WTC11 (cell line): ENCODE data around the gene ISG20. TPM values are rescaled to one million over a fixed set of nuclear protein-coding genes. Genes with fewer than 3 reads are reported as not detected.
A peak's percentile ranks its signal among the peaks of the same experiment; 100 is the strongest.

Experiments
- ATAC-seq: fragments of 200-7000 bp; cut with Tn5 transposase; 2 replicates; pipeline ENCODE4 v1.10.0; 2021; ENCODE audit warnings: mild to moderate bottlenecking, moderate library complexity
- CTCF ChIA-PET: fragments of 300-600 bp; sonication (Branson Sonifier 250); formaldehyde crosslinking; loops from one replicate; lab custom pipeline; 2021; ENCODE audit warnings: antibody characterized with exemption; lab: Charles Lee
- POLR2A ChIA-PET: fragments of 350-600 bp; sonication (Branson Sonifier 250); formaldehyde crosslinking; loops from one replicate; lab custom pipeline; 2021; ENCODE audit warnings: antibody characterized with exemption; lab: Charles Lee
- DNase-seq: peaks from one replicate; pipeline ENCODE4 v3.0.0; 2021; ENCODE audit warnings: low spot score
- H3K27ac Mint-ChIP-seq: 2 replicates; pipeline ENCODE4 v1.8.0; 2021; ENCODE audit warnings: mixed read lengths
- H3K27me3 Mint-ChIP-seq: 2 replicates; pipeline ENCODE4 v1.8.0; 2021; ENCODE audit warnings: low read depth, mild to moderate bottlenecking, moderate library complexity, mixed read lengths
- H3K36me3 Mint-ChIP-seq: 2 replicates; pipeline ENCODE4 v1.8.0; 2021; ENCODE audit warnings: mixed read lengths
- H3K4me1 Mint-ChIP-seq: 2 replicates; pipeline ENCODE4 v1.8.0; 2022; ENCODE audit warnings: mixed read lengths
- H3K4me3 Mint-ChIP-seq: 2 replicates; pipeline ENCODE4 v1.8.0; 2021; ENCODE audit warnings: mild to moderate bottlenecking, moderate library complexity, mixed read lengths
- H3K9me3 Mint-ChIP-seq: 2 replicates; pipeline ENCODE4 v1.8.0; 2021; ENCODE audit warnings: mixed read lengths
- AFF4 ChIP-seq: sonication (generic); formaldehyde crosslinking; IDR thresholded peaks from 2 replicates; pipeline ENCODE4 v1.8.1; 2023; ENCODE audit warnings: mild to moderate bottlenecking, missing genetic modification reagents, borderline replicate concordance
- CBFB ChIP-seq: sonication (generic); formaldehyde crosslinking; IDR thresholded peaks from 2 replicates; pipeline ENCODE4 v1.8.1; 2022; ENCODE audit warnings: mild to moderate bottlenecking, low read depth, missing genetic modification reagents
- FOXK1 ChIP-seq: sonication (generic); formaldehyde crosslinking; IDR thresholded peaks from 2 replicates; pipeline ENCODE4 v1.8.0; 2022; ENCODE audit warnings: mild to moderate bottlenecking, moderate library complexity, missing genetic modification reagents
- FOXP4 ChIP-seq: sonication (generic); formaldehyde crosslinking; IDR thresholded peaks from 2 replicates; pipeline ENCODE4 v1.8.0; 2022; ENCODE audit warnings: mild to moderate bottlenecking, missing genetic modification reagents
- GTF2I ChIP-seq: fragments of 250-450 bp; sonication (Bioruptor Pico); conservative IDR thresholded peaks from 2 replicates; pipeline ENCODE4 v1.4.0; 2021; ENCODE audit warnings: mild to moderate bottlenecking
- MYBL2 ChIP-seq: sonication (generic); formaldehyde crosslinking; IDR thresholded peaks from 2 replicates; pipeline ENCODE4 v1.8.1; 2023; ENCODE audit warnings: mild to moderate bottlenecking, moderate library complexity, missing genetic modification reagents
- NFE2L1 ChIP-seq: sonication (generic); formaldehyde crosslinking; IDR thresholded peaks from 2 replicates; pipeline ENCODE4 v1.8.1; 2023; ENCODE audit warnings: missing genetic modification reagents
- PRDM15 ChIP-seq: sonication (generic); formaldehyde crosslinking; IDR thresholded peaks from 2 replicates; pipeline ENCODE4 v1.8.0; 2022; ENCODE audit warnings: missing genetic modification reagents
- PRRX2 ChIP-seq: fragments of 250-450 bp; sonication (Bioruptor Pico); IDR thresholded peaks from 2 replicates; pipeline ENCODE4 v1.8.0; 2021; ENCODE audit warnings: mild to moderate bottlenecking
- SOX15 ChIP-seq: fragments of 250-450 bp; sonication (Bioruptor Pico); IDR thresholded peaks from 2 replicates; pipeline ENCODE4 v1.9.0; 2021; ENCODE audit warnings: mild to moderate bottlenecking
- TEAD1 ChIP-seq: sonication (generic); formaldehyde crosslinking; IDR thresholded peaks from 2 replicates; pipeline ENCODE4 v1.8.0; 2022; ENCODE audit warnings: mild to moderate bottlenecking, missing genetic modification reagents
- TEAD4 ChIP-seq: sonication (generic); formaldehyde crosslinking; IDR thresholded peaks from 2 replicates; pipeline ENCODE4 v1.8.0; 2022; ENCODE audit warnings: mild to moderate bottlenecking, missing genetic modification reagents
- TP53 ChIP-seq: sonication (generic); formaldehyde crosslinking; IDR thresholded peaks from 2 replicates; pipeline ENCODE4 v1.8.1; 2023; ENCODE audit warnings: mild to moderate bottlenecking, missing genetic modification reagents
- ZBTB43 ChIP-seq: sonication (generic); formaldehyde crosslinking; IDR thresholded peaks from 2 replicates; pipeline ENCODE4 v1.8.1; 2023; ENCODE audit warnings: mild to moderate bottlenecking, missing genetic modification reagents
- ZMAT4 ChIP-seq: fragments of 250-450 bp; sonication (Bioruptor Pico); IDR thresholded peaks from 2 replicates; pipeline ENCODE4 v1.9.0; 2021; ENCODE audit warnings: mild to moderate bottlenecking
- ZNF121 ChIP-seq: sonication (generic); formaldehyde crosslinking; IDR thresholded peaks from 2 replicates; pipeline ENCODE4 v1.8.0; 2023; ENCODE audit warnings: missing genetic modification reagents
- ZNF416 ChIP-seq: fragments of 250-450 bp; sonication (Bioruptor Pico); IDR thresholded peaks from 2 replicates; pipeline ENCODE4 v1.9.0; 2021; ENCODE audit warnings: mild to moderate bottlenecking, inconsistent platforms
- ZNF671 ChIP-seq: fragments of 250-450 bp; sonication (Bioruptor Pico); IDR thresholded peaks from 2 replicates; pipeline ENCODE4 v1.8.0; 2021; ENCODE audit warnings: mild to moderate bottlenecking
- total RNA-seq: library from RNA; stranded (reverse); gene quantifications from 3 replicates; pipeline ENCODE4 v1.2.3, GENCODE V29; 2021

The ISG20 gene
- total RNA-seq, 1 experiment from 2014 or later: 5.6 TPM

- Mint-ChIP-seq H3K4me1 (peaks cover 89% of the 10 kb centered on the region), H3K27me3 (peaks cover 79% of the 10 kb centered on the region), H3K36me3 (no peaks in the 10 kb centered on the region), H3K9me3 (no peaks in the 10 kb centered on the region), H3K27ac (no peak overlapping the region), H3K4me3 (peak overlapping the region; percentile 19; the same call in 1 of the 2 replicates)
- TF ChIP-seq ZNF121 (CRISPR knock-in tag) (peak; percentile 85), TEAD4 (no peak), ZMAT4 (no peak), SOX15 (CRISPR knock-in tag) (no peak), TEAD1 (0 out of 2 replicates have a peak, but pooled peaks have one; percentile 43)
- peak; percentile 47 for ATAC-seq
- POLR2A ChIA-PET: no interaction called here
- DNase-seq: no peak
- CTCF ChIA-PET: interaction anchor here (0.6 to 1.4 kb wide), 8 partner anchors 14 to 334 kb away, joined by 3 to 6 read pairs (median 3); partner anchors contain the start of genes MRPL46 and MRPS11
These were observed 28.1 kb upstream of the ISG20 start for GRCh38 chr15:88610701-88611231.

GRCh38 chr15:88612186-88612796 is 26.5 kb upstream of the ISG20 start:
- Mint-ChIP-seq H3K4me3 (peak overlapping the region; percentile 36), H3K27me3 (peaks cover 64% of the 10 kb centered on the region), H3K36me3 (no peaks in the 10 kb centered on the region), H3K4me1 (peaks cover 80% of the 10 kb centered on the region), H3K9me3 (no peaks in the 10 kb centered on the region), H3K27ac (peak overlapping the region; percentile 89)
- TF ChIP-seq PRRX2 (CRISPR knock-in tag): no peak
- no peak for TF ChIP-seq ZNF416 (CRISPR knock-in tag)
- POLR2A ChIA-PET: interaction anchor here (1.3 kb wide), 1 partner anchor 156 kb away, joined by 3 read pairs; no protein-coding TSS in a partner anchor
- ATAC-seq (peak; percentile 1; the same call in 1 of the 2 replicates), DNase-seq (no peak)
- CTCF ChIA-PET: interaction anchor here (1.0 to 2.9 kb wide), 3 partner anchors 8 to 145 kb away, joined by 3 to 13 read pairs (median 8); partner anchors contain the start of genes MRPL46 and MRPS11

- peaks cover 54% of the 10 kb centered on the region for H3K27me3 Mint-ChIP-seq
- no peaks in the 10 kb centered on the region for H3K36me3 Mint-ChIP-seq
- H3K9me3 Mint-ChIP-seq: no peaks in the 10 kb centered on the region
- H3K27ac Mint-ChIP-seq: peak overlapping the region; percentile 89
- POLR2A ChIA-PET: interaction anchor here (0.6 to 1.3 kb wide), 2 partner anchors 124 to 157 kb away, joined by 3 read pairs; no protein-coding TSS in a partner anchor
- DNase-seq (peak; percentile 77), ATAC-seq (peak; percentile 65)
- H3K4me3 Mint-ChIP-seq: peak overlapping the region; percentile 5
- CTCF ChIA-PET: interaction anchor here (0.7 to 3.4 kb wide), 5 partner anchors 9 to 146 kb away, joined by 3 to 18 read pairs (median 8); partner anchors contain the start of genes MRPL46 and MRPS11
- peaks cover 86% of the 10 kb centered on the region for H3K4me1 Mint-ChIP-seq
- no peak for TF ChIP-seq CBFB (CRISPR knock-in tag)
- peak; percentile 81 for TF ChIP-seq GTF2I (CRISPR knock-in tag)
- TF ChIP-seq ZBTB43 (CRISPR knock-in tag): 0 out of 2 replicates have a peak, but pooled peaks have one; percentile 21
- TF ChIP-seq MYBL2: 0 out of 2 replicates have a peak, but pooled peaks have one; percentile 24
- TF ChIP-seq ZNF671 (CRISPR knock-in tag): no peak
- TF ChIP-seq FOXP4 (CRISPR knock-in tag): peak; percentile 76; the same call in 1 of the 2 replicates
- TF ChIP-seq TP53 (CRISPR knock-in tag): no peak
- TF ChIP-seq FOXK1 (CRISPR knock-in tag): peak; percentile 30; the same call in 1 of the 2 replicates
- TF ChIP-seq TEAD1: peak; percentile 78; the same call in 1 of the 2 replicates
- TF ChIP-seq NFE2L1: peak; percentile 56; the same call in 1 of the 2 replicates
- no peak for TF ChIP-seq PRDM15 (CRISPR knock-in tag)
- TF ChIP-seq AFF4 (CRISPR knock-in tag): 0 out of 2 replicates have a peak, but pooled peaks have one; percentile 51
These were observed 25.5 kb upstream of the ISG20 start for GRCh38 chr15:88613074-88613944.
